Activated CD4-positive, CD25-positive, alpha-beta regulatory T cell treated with anti-CD3 and anti-CD28 coated beads, Interleukin-2, amount 50 U/mL, for 72 hours (primary cell): ENCODE results near the gene TSPAN2.

Experiments used
- DNase-seq: peaks from one replicate; pipeline ENCODE4 v3.0.0; 2021

The TSPAN2 gene

GRCh38 chr1:115073298-115074087 lies 15.8 kb downstream of the TSPAN2 start:
- DNase-seq: no peak

- DNase-seq: no peak
These were observed 18.2 kb downstream of the TSPAN2 start for GRCh38 chr1:115071012-115071664.

GRCh38 chr1:115069659-115070308 lies 19.5 kb downstream of the TSPAN2 start:
- DNase-seq: no peak

GRCh38 chr1:115068826-115069585 lies 20.3 kb downstream of the TSPAN2 start:
- no peak for DNase-seq

GRCh38 chr1:115067161-115067859 lies 22.0 kb downstream of the TSPAN2 start:
- DNase-seq: no peak

- DNase-seq: no peak
These were observed 24.3 kb downstream of the TSPAN2 start for GRCh38 chr1:115065021-115065420.

- DNase-seq: no peak
These were observed 24.8 kb downstream of the TSPAN2 start for GRCh38 chr1:115064461-115064860.

GRCh38 chr1:115063228-115063901 lies 25.9 kb downstream of the TSPAN2 start:
- DNase-seq: no peak

- DNase-seq: peak; percentile 80
These were observed 26.7 kb downstream of the TSPAN2 start for GRCh38 chr1:115062542-115063004.

- DNase-seq: no peak
These were observed 28.8 kb downstream of the TSPAN2 start for GRCh38 chr1:115060501-115060900.

GRCh38 chr1:115059316-115059715 lies 30.0 kb downstream of the TSPAN2 start:
- DNase-seq: no peak

GRCh38 chr1:115057661-115058254 lies 31.5 kb downstream of the TSPAN2 start:
- no peak for DNase-seq

- no peak for DNase-seq
These were observed 32.9 kb downstream of the TSPAN2 start for GRCh38 chr1:115056395-115056798.

- peak; percentile 48 for DNase-seq
These were observed 36.7 kb downstream of the TSPAN2 start for GRCh38 chr1:115052454-115053083.

GRCh38 chr1:115051850-115052249 lies 37.5 kb downstream of the TSPAN2 start:
- DNase-seq: no peak

- DNase-seq: no peak
These were observed 42.6 kb downstream of the TSPAN2 start for GRCh38 chr1:115046751-115047150.

GRCh38 chr1:115041654-115042053 lies 47.6 kb downstream of the TSPAN2 start:
- DNase-seq: no peak

GRCh38 chr1:115040501-115040900 lies 48.8 kb downstream of the TSPAN2 start:
- no peak for DNase-seq

GRCh38 chr1:115036814-115037507 lies 52.3 kb downstream of the TSPAN2 start:
- DNase-seq: no peak

- no peak for DNase-seq
These were observed 53.7 kb downstream of the TSPAN2 start for GRCh38 chr1:115035652-115036051.
